ENCODE results near the gene MAG.

Gene MAG

DNA sequence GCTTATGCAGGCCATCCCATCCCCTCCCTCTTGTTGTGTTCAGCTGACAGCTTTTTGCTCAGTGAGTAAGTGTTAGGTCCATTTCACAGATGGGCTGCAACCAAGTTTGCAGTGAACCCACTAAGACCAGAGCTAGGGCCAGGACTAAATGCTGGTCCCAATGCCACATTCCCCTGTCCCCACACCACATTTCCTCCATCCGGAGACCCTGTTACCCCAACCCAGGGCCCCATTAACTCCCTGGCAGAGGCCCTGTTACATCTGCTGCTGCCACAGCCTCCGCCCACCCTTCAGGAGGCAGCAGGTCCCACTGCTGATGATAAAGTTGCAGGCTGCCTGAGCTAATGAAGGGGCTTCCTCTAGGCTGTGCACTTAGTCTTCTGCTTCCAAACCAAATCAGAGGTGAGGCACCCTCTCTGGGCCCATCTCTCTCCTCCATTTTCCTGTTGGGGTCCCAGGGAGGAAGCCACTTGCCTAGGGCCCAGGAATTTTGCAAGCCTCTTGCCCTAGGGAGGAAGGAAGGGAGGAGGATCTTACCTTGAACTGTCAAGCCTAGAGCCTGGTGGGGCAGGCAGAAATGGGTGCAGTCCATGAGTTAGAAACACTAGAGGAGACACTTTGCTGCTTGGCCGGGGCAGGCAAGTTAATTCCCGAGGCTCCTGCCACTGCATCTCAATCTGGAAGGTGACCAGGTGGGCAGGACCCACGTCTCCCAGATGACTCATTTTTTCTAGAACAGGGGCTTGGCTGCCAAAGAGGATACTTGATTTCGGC lies 26.6 kb upstream of the MAG start:
- TF ChIP-seq, protein P1, sequence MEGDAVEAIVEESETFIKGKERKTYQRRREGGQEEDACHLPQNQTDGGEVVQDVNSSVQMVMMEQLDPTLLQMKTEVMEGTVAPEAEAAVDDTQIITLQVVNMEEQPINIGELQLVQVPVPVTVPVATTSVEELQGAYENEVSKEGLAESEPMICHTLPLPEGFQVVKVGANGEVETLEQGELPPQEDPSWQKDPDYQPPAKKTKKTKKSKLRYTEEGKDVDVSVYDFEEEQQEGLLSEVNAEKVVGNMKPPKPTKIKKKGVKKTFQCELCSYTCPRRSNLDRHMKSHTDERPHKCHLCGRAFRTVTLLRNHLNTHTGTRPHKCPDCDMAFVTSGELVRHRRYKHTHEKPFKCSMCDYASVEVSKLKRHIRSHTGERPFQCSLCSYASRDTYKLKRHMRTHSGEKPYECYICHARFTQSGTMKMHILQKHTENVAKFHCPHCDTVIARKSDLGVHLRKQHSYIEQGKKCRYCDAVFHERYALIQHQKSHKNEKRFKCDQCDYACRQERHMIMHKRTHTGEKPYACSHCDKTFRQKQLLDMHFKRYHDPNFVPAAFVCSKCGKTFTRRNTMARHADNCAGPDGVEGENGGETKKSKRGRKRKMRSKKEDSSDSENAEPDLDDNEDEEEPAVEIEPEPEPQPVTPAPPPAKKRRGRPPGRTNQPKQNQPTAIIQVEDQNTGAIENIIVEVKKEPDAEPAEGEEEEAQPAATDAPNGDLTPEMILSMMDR (IDR thresholded peaks at IDR 0.05; ENCODE audit: borderline replicate concordance, control extremely low read depth, extremely low read depth, insufficient read depth, missing control alignments): no peak
- in situ Hi-C loops (cut with MboI; ENCODE audit: low sequenced_read_pairs, unreplicated experiment): no loop called here
- DNase-seq (ENCODE audit: low spot score): no peak

DNA sequence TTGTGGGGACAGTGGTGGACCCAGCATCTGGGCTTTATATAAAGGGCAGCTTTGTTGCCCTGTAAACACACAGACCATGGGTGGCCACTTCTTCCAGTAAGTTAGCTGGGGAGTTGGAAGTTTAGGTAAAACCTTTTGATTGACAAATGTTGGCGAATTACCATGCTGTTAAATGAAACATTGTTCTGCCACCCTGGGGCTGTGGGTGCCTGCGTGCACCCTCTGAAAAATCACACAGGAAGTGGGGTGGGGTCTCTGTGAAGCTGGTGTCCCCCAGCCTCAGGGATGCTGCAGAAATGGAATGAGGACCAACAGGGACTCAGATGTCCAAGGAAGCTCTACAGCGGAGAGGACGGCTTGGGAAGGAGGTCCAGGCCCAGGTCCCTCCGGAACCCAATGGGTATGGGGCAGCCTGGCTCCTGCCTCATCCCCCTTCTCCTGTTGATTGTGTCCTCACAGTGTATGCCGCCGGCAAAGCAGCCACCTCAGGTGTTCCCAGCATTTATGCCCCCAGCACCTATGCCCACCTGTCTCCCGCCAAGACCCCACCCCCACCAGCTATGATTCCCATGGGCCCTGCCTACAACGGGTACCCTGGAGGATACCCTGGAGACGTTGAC lies 26.0 kb upstream of the MAG start:
- TF ChIP-seq, protein P1 (IDR thresholded peaks at IDR 0.05; ENCODE audit: borderline replicate concordance, control extremely low read depth, extremely low read depth, insufficient read depth, missing control alignments): no peak
- in situ Hi-C loops (cut with MboI; ENCODE audit: low sequenced_read_pairs, unreplicated experiment): no loop called here
- DNase-seq (ENCODE audit: low spot score): peak; percentile 10

DNA sequence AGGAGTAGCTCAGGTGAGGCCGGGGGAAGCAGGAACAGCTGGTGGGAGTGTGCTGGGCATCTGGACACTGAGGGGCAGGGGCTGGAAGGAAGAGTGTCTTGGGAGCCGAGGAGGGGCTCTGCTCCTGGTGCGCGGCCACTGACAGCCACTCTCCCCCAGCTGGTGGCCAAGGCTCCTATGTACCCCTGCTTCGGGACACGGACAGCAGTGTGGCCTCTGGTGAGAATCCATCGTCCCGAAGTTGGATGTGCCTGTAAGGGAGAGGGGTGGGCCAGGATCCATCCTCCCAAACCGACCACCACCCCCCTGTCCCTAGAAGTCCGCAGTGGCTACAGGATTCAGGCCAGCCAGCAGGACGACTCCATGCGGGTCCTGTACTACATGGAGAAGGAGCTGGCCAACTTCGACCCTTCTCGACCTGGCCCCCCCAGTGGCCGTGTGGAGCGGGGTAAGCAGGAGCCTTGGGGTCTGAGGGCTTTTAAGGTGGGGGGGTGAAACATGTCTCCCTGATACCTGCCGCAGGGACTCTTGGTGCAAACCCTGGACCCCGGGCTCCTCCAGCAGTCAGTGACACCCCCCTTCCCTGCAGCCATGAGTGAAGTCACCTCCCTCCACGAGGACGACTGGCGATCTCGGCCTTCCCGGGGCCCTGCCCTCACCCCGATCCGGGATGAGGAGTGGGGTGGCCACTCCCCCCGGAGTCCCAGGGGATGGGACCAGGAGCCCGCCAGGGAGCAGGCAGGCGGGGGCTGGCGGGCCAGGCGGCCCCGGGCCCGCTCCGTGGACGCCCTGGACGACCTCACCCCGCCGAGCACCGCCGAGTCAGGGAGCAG lies 25.2 kb upstream of the MAG start:
- in situ Hi-C loops (cut with MboI; ENCODE audit: low sequenced_read_pairs, unreplicated experiment): no loop called here
- DNase-seq (ENCODE audit: low spot score): peak; percentile 29
- TF ChIP-seq, protein P1 (IDR thresholded peaks at IDR 0.05; ENCODE audit: borderline replicate concordance, control extremely low read depth, extremely low read depth, insufficient read depth, missing control alignments): no peak

GRCh38 chr19:35267353-35267817 lies 24.6 kb upstream of the MAG start:
- TF ChIP-seq, protein P1 (IDR thresholded peaks at IDR 0.05; ENCODE audit: borderline replicate concordance, control extremely low read depth, extremely low read depth, insufficient read depth, missing control alignments): no peak
- in situ Hi-C loops (cut with MboI; ENCODE audit: low sequenced_read_pairs, unreplicated experiment): no loop called here
- DNase-seq (ENCODE audit: low spot score): no peak

DNA sequence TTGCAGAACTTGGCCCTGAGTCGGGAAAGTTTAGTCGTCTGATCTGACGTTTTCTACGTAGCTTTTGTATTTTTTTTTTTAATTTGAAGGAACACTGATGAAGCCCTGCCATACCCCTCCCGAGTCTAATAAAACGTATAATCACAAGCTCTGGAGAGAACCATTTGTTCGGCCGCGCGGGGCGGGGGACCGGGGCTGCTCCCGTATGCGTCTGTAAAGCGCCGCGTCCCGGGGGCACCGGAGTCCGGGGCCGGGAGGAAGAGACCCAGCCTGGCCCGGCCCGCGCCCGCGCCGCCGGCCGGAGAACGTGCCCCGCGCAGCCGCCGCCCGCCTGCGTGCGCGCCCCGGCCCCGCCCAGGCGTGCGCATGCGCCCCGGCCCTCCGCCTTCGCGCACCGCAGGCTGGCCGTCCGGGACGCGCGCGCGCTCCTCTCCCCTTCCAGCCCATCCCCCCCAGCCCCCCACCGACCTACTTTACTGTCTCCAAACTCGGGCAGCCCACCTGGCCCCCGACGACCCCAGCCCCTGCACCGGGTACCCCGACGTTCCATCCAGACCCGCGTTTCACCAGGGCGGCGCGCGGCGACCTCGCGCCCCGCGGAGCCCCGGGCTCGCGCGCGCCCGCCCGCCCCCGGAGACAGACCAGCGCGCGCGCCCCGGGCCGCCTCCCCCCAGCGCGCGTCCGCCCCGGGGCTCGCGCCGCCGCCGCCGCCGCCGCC lies 24.0 kb upstream of the MAG start:
- peak; percentile 96 for DNase-seq (ENCODE audit: low spot score)
- TF ChIP-seq, protein P1 (IDR thresholded peaks at IDR 0.05; ENCODE audit: borderline replicate concordance, control extremely low read depth, extremely low read depth, insufficient read depth, missing control alignments): no peak
- in situ Hi-C loops (cut with MboI; ENCODE audit: low sequenced_read_pairs, unreplicated experiment): no loop called here
